HG03575 (cell line): ENCODE measurements around the gene DAZ4.
"Not testable (repeated sequence)": the region's sequence is repeated elsewhere in the genome, so short reads cannot be mapped to it uniquely, and the experiment has no call there.

Experiments
- ATAC-seq: cut with Tn5 transposase; IDR thresholded peaks from one replicate; pipeline ENCODE4 v1.9.1; 2021; ENCODE audit not compliant: unreplicated experiment, insufficient number of reproducible peaks, low FRiP score; ENCODE audit errors: extremely low read depth

DAZ4 gene, protein sequence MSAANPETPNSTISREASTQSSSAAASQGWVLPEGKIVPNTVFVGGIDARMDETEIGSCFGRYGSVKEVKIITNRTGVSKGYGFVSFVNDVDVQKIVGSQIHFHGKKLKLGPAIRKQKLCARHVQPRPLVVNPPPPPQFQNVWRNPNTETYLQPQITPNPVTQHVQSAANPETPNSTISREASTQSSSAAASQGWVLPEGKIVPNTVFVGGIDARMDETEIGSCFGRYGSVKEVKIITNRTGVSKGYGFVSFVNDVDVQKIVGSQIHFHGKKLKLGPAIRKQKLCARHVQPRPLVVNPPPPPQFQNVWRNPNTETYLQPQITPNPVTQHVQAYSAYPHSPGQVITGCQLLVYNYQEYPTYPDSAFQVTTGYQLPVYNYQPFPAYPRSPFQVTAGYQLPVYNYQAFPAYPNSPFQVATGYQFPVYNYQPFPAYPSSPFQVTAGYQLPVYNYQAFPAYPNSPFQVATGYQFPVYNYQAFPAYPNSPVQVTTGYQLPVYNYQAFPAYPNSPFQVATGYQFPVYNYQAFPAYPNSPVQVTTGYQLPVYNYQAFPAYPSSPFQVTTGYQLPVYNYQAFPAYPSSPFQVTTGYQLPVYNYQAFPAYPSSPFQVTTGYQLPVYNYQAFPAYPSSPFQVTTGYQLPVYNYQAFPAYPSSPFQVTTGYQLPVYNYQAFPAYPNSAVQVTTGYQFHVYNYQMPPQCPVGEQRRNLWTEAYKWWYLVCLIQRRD

DNA sequence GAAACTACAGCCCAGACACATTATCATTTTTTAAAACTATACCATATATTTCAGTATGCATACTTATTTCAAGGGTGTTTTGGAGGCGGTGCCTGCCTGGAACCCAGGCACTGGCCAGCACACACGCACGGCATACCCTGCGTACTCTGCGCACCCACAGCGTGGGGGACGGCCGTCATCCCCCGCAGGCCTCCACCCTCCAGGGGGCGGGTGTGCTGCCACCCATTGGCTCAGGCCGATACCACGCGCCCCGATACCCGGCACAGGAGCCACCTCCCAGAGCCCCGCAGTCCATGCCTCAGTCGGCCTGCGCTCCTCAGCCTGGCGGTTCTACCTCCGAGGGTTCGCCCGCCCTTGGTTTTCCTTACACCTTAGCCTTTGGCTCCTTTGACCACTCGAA, at the start of gene DAZ4:
DAZ4 (plus strand) TSS at position 301 of the 400 bp plus-strand sequence. CDS start 208 bp downstream, outside the sequence.
- not testable (repeated sequence) for ATAC-seq

- ATAC-seq = not testable (repeated sequence)
These were observed 20.4 kb upstream of the DAZ4 start, which contains the start of gene DAZ3 for GRCh38 chrY:24813293-24813692. TSS of gene DAZ3 (minus strand) at chrY:24813393. CDS start at chrY:24813185, 208 bp downstream.

DNA sequence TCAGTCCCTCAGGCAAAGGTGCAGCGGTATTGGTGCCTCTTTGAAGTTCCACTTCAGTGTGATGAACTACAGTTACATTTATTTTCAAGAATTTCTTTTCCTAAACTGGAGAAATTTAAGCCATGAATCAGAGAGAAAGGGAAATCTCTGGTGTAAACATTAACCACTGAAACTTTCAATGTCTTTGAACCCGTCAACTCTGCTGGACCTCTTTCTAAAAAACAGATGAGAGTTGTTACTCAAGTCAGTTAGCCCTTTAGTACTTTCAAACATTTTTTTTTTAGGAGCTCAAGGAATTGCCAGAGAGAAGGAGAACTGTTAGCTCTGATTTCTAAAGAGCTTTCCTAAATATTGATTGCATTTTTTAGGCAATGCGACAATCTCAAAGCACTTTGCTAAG, 11.9 kb upstream of the DAZ4 start:
- ATAC-seq = not testable (repeated sequence)

GRCh38 chrY:24824184-24824879, 9.4 kb upstream of the DAZ4 start:
- not testable (repeated sequence) for ATAC-seq

DNA sequence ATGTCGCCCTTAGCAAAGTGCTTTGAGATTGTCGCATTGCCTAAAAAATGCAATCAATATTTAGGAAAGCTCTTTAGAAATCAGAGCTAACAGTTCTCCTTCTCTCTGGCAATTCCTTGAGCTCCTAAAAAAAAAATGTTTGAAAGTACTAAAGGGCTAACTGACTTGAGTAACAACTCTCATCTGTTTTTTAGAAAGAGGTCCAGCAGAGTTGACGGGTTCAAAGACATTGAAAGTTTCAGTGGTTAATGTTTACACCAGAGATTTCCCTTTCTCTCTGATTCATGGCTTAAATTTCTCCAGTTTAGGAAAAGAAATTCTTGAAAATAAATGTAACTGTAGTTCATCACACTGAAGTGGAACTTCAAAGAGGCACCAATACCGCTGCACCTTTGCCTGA, 8.7 kb upstream of the DAZ4 start:
- not testable (repeated sequence) for ATAC-seq
